ENCODE measurements around the gene MTFR2. TPM values are rescaled to one million over a fixed set of nuclear protein-coding genes. Genes with fewer than 3 reads are reported as not detected.

Gene MTFR2
- total RNA-seq, 1 experiment from 2014 or later = 12.6 TPM

GRCh38 chr6:136208783-136209182, 41.3 kb downstream of the MTFR2 start:
- Histone ChIP-seq H3K27me3 (ENCODE audit: insufficient read depth, low read depth) (peaks cover 10% of the 10 kb centered on the region), H3K27ac (no peak overlapping the region), H4K20me1 (ENCODE audit: insufficient read depth) (no peaks in the 10 kb centered on the region), H3K9me2 (ENCODE audit: insufficient read depth) (no peaks in the 10 kb centered on the region), H3F3A (ENCODE audit: insufficient read depth, low read depth) (no peaks in the 10 kb centered on the region), H3K4me1 (replicated peaks; ENCODE audit: insufficient read depth) (no peaks in the 10 kb centered on the region), H3K4me3 (no peak overlapping the region), H2AFZ (no peak overlapping the region), H3K4me2 (no peak overlapping the region), H3K9me3 (ENCODE audit: insufficient read depth, low read depth) (no peaks in the 10 kb centered on the region; the same call in 1 of the 2 replicates), H3K79me2 (ENCODE audit: low read depth) (no peaks in the 10 kb centered on the region), H3K36me3 (ENCODE audit: low read depth) (no peaks in the 10 kb centered on the region)
- intact Hi-C loops (cut with micrococcal nuclease; ENCODE audit: unreplicated experiment) = no loop called here
- TF ChIP-seq EZH2 (IDR thresholded peaks at IDR 0.05; ENCODE audit: low read depth) = no peak
- TF ChIP-seq CTCF (conservative IDR thresholded peaks at IDR 0.05) = no peak
- POLR2A ChIA-PET (ENCODE audit: unreplicated experiment) = no interaction called here
- CTCF ChIA-PET = no interaction called here
- no peak for DNase-seq
- BruUV-seq (replicated peaks) = no TSS peak

GRCh38 chr6:136201732-136202131, 48.4 kb downstream of the MTFR2 start:
- TF ChIP-seq CTCF (conservative IDR thresholded peaks at IDR 0.05) = no peak
- no peak for TF ChIP-seq EZH2 (IDR thresholded peaks at IDR 0.05; ENCODE audit: low read depth)
- no peaks in the 10 kb centered on the region for H3K36me3 ChIP-seq (ENCODE audit: low read depth)
- H3K27ac ChIP-seq = no peak overlapping the region
- no peaks in the 10 kb centered on the region for H3K79me2 ChIP-seq (ENCODE audit: low read depth)
- H3F3A ChIP-seq (ENCODE audit: insufficient read depth, low read depth) = no peaks in the 10 kb centered on the region
- H3K9me2 ChIP-seq (ENCODE audit: insufficient read depth) = no peaks in the 10 kb centered on the region
- no peak for DNase-seq
- no peaks in the 10 kb centered on the region for H4K20me1 ChIP-seq (ENCODE audit: insufficient read depth)
- CTCF ChIA-PET = interaction anchor here (0.6 kb wide), 1 partner anchor 174 kb away, joined by 3 read pairs; no protein-coding TSS in a partner anchor
- POLR2A ChIA-PET (ENCODE audit: unreplicated experiment) = no interaction called here
- no peaks in the 10 kb centered on the region for H3K4me1 ChIP-seq (replicated peaks; ENCODE audit: insufficient read depth)
- no peak overlapping the region for H3K4me2 ChIP-seq
- no TSS peak for BruUV-seq (replicated peaks)
- peaks cover 10% of the 10 kb centered on the region for H3K27me3 ChIP-seq (ENCODE audit: insufficient read depth, low read depth)
- H3K9me3 ChIP-seq (ENCODE audit: insufficient read depth, low read depth) = peaks cover 4% of the 10 kb centered on the region; the same call in 1 of the 2 replicates
- intact Hi-C loops (cut with micrococcal nuclease; ENCODE audit: unreplicated experiment) = no loop called here
- no peak overlapping the region for H3K4me3 ChIP-seq
- H2AFZ ChIP-seq = no peak overlapping the region

- Histone ChIP-seq H3K4me3 (no peak overlapping the region), H3K27ac (no peak overlapping the region), H3K79me2 (ENCODE audit: low read depth) (no peaks in the 10 kb centered on the region), H3K27me3 (ENCODE audit: insufficient read depth, low read depth) (no peaks in the 10 kb centered on the region), H3K4me2 (no peak overlapping the region), H3K9me3 (ENCODE audit: insufficient read depth, low read depth) (no peaks in the 10 kb centered on the region), H3K4me1 (replicated peaks; ENCODE audit: insufficient read depth) (no peaks in the 10 kb centered on the region), H2AFZ (no peak overlapping the region), H3K9me2 (ENCODE audit: insufficient read depth) (no peaks in the 10 kb centered on the region), H3F3A (ENCODE audit: insufficient read depth, low read depth) (no peaks in the 10 kb centered on the region), H4K20me1 (ENCODE audit: insufficient read depth) (no peaks in the 10 kb centered on the region), H3K36me3 (ENCODE audit: low read depth) (no peaks in the 10 kb centered on the region)
- DNase-seq = no peak
- intact Hi-C loops (cut with micrococcal nuclease; ENCODE audit: unreplicated experiment) = no loop called here
- TF ChIP-seq CTCF (conservative IDR thresholded peaks at IDR 0.05) = no peak
- no peak for TF ChIP-seq EZH2 (IDR thresholded peaks at IDR 0.05; ENCODE audit: low read depth)
- BruUV-seq (replicated peaks) = no TSS peak
- POLR2A ChIA-PET (ENCODE audit: unreplicated experiment) = no interaction called here
- CTCF ChIA-PET = no interaction called here
These were observed 57.2 kb downstream of the MTFR2 start for GRCh38 chr6:136192902-136193301.

All from PC-9 (cell line).